Osteocyte (in vitro differentiated cells): ENCODE data around the gene LSM12. TPM values are rescaled to one million over a fixed set of nuclear protein-coding genes. Genes with fewer than 3 reads are reported as not detected.
A peak's percentile ranks its signal among the peaks of the same experiment; 100 is the strongest.

Experiments
- DNase-seq: peaks from one replicate; pipeline ENCODE4 v3.0.0; 2021; ENCODE audit warnings: mixed read lengths; ENCODE audit not compliant: unreplicated experiment; ENCODE audit errors: extremely low spot score
- H3K27ac Mint-ChIP-seq: one replicate; pipeline ENCODE4 v1.8.0; 2021; ENCODE audit warnings: mild to moderate bottlenecking, mixed read lengths; ENCODE audit not compliant: unreplicated experiment
- H3K27me3 Mint-ChIP-seq: one replicate; pipeline ENCODE4 v1.8.0; 2021; ENCODE audit warnings: mixed read lengths; ENCODE audit not compliant: unreplicated experiment
- H3K36me3 Mint-ChIP-seq: one replicate; pipeline ENCODE4 v1.8.0; 2021; ENCODE audit warnings: mixed read lengths; ENCODE audit not compliant: unreplicated experiment
- H3K4me1 Mint-ChIP-seq: one replicate; pipeline ENCODE4 v1.8.0; 2021; ENCODE audit warnings: mixed read lengths; ENCODE audit not compliant: unreplicated experiment
- H3K4me3 Mint-ChIP-seq: one replicate; pipeline ENCODE4 v1.8.0; 2021; ENCODE audit warnings: mild to moderate bottlenecking, moderate library complexity, mixed read lengths; ENCODE audit not compliant: unreplicated experiment
- H3K9me3 Mint-ChIP-seq: one replicate; pipeline ENCODE4 v1.8.0; 2021; ENCODE audit warnings: mixed read lengths; ENCODE audit not compliant: unreplicated experiment
- total RNA-seq: library from RNA; stranded (reverse); gene quantifications from 2 replicates; pipeline ENCODE4 v1.2.1, GENCODE V29; 2021
- TF ChIP-seq, protein P1 (sequence below): fragments of 200-600 bp; sonication (generic); IDR thresholded peaks from 2 replicates; pipeline ENCODE4 v1.5.0; 2021; ENCODE audit warnings: antibody characterized with exemption, mild to moderate bottlenecking, moderate library complexity

The LSM12 gene
- total RNA-seq, 1 donor from 2014 or later, result 49.5 TPM

DNA sequence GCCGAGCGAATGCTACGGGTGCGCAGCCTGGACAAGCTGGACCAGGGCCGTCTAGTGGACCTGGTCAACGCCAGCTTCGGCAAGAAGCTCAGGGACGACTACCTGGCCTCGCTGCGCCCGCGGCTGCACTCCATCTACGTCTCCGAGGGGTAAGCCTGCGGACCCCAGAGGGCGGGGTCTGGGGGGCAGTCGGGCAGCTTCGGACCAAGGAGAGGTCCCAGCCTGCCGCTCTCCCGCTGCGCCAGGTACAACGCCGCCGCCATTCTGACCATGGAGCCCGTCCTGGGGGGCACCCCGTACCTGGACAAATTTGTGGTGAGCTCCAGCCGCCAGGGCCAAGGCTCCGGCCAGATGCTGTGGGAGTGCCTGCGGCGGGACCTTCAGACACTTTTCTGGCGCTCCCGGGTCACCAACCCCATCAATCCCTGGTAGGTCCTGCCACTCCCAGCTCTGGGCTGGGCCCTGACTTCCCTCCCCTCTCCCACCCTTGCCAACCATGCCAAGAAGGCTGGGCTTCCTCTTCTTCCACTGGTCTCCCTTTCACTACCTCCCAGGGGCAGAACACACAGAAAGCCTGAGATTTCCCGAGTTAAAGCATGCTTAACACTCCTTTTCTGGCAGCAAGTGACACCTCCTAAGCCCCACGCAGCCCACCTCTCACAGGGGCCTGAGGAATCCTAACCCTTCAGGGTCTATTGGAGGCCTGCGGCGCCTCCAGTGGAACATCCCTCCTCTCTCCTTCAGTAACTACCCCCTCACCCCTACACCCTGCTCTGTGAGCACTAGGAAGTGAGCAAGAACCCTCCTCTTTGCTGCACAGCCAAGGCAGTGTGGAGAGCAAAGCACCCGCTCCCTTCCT lies 58.9 kb downstream of the LSM12 start:
- peaks cover 29% of the 10 kb centered on the region for H3K4me1 Mint-ChIP-seq
- peaks cover 7% of the 10 kb centered on the region for H3K27me3 Mint-ChIP-seq
- peak overlapping the region; percentile 80 for H3K4me3 Mint-ChIP-seq
- TF ChIP-seq, protein P1, sequence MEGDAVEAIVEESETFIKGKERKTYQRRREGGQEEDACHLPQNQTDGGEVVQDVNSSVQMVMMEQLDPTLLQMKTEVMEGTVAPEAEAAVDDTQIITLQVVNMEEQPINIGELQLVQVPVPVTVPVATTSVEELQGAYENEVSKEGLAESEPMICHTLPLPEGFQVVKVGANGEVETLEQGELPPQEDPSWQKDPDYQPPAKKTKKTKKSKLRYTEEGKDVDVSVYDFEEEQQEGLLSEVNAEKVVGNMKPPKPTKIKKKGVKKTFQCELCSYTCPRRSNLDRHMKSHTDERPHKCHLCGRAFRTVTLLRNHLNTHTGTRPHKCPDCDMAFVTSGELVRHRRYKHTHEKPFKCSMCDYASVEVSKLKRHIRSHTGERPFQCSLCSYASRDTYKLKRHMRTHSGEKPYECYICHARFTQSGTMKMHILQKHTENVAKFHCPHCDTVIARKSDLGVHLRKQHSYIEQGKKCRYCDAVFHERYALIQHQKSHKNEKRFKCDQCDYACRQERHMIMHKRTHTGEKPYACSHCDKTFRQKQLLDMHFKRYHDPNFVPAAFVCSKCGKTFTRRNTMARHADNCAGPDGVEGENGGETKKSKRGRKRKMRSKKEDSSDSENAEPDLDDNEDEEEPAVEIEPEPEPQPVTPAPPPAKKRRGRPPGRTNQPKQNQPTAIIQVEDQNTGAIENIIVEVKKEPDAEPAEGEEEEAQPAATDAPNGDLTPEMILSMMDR, result no peak
- H3K27ac Mint-ChIP-seq, result no peak overlapping the region
- no peak for DNase-seq
- peaks cover 7% of the 10 kb centered on the region for H3K36me3 Mint-ChIP-seq
- H3K9me3 Mint-ChIP-seq, result no peaks in the 10 kb centered on the region

GRCh38 chr17:44006598-44007345 lies 59.7 kb downstream of the LSM12 start:
- Mint-ChIP-seq H3K27me3 (peaks cover 7% of the 10 kb centered on the region), H3K36me3 (peaks cover 7% of the 10 kb centered on the region), H3K27ac (peak overlapping the region; percentile 60), H3K4me1 (peaks cover 29% of the 10 kb centered on the region), H3K4me3 (peak overlapping the region; percentile 80), H3K9me3 (no peaks in the 10 kb centered on the region)
- TF ChIP-seq, protein P1, result peak; percentile 66
- peak; percentile 95 for DNase-seq

DNA sequence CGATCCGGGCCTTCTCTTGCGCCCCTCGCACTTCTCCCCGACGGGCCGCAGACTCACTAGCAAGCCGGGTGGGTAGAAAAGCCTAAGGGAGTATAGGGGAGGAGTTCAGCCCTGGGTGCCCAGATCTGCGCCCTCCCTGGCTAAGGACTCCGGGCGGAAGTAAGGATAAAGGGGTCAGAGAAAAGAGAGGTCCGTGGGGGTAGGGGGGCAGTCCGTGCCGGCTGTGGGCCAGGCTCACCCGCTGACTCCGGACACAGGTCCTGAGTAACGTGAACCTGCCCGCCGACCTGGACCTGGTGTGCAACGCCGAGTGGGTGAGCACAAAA lies 60.2 kb downstream of the LSM12 start:
- H3K27me3 Mint-ChIP-seq, result peaks cover 7% of the 10 kb centered on the region
- H3K27ac Mint-ChIP-seq, result peak overlapping the region; percentile 60
- no peaks in the 10 kb centered on the region for H3K9me3 Mint-ChIP-seq
- no peak for DNase-seq
- peaks cover 24% of the 10 kb centered on the region for H3K4me1 Mint-ChIP-seq
- TF ChIP-seq, protein P1, result no peak
- H3K36me3 Mint-ChIP-seq, result peaks cover 3% of the 10 kb centered on the region
- H3K4me3 Mint-ChIP-seq, result peak overlapping the region; percentile 80

GRCh38 chr17:44005527-44006271 lies 60.8 kb downstream of the LSM12 start:
- Mint-ChIP-seq H3K27me3 (peaks cover 7% of the 10 kb centered on the region), H3K9me3 (no peaks in the 10 kb centered on the region)

More at GRCh38 chr17:44005527-44006271, 60.8 kb downstream of the LSM12 start:
- Mint-ChIP-seq H3K36me3 (peaks cover 3% of the 10 kb centered on the region), H3K27ac (peak overlapping the region; percentile 14), H3K4me1 (peaks cover 21% of the 10 kb centered on the region), H3K4me3 (peak overlapping the region; percentile 80)
- TF ChIP-seq, protein P1, result peak; percentile 27
- no peak for DNase-seq
